ENCODE results near the gene ZNF529.

GRCh38 chr19:36508325-36508724, 64.8 kb downstream of the ZNF529 start:
- TF ChIP-seq CBX8 (IDR thresholded peaks at IDR 0.05) (no peak), CTCF (IDR thresholded peaks at IDR 0.05) (no peak), HDAC2 (IDR thresholded peaks at IDR 0.05) (no peak), KDM1A (IDR thresholded peaks at IDR 0.05; ENCODE audit: low read depth) (no peak), CBX2 (IDR thresholded peaks at IDR 0.05; ENCODE audit: borderline replicate concordance, low read depth) (no peak), RAD21 (conservative IDR thresholded peaks at IDR 0.05 in 1 of 2, IDR thresholded peaks at IDR 0.05 in 1 of 2) (no peak), JUN (IDR thresholded peaks at IDR 0.05) (no peak), EP300 (IDR thresholded peaks at IDR 0.05) (no peak), MAFK (IDR thresholded peaks at IDR 0.05; ENCODE audit: partially characterized antibody) (no peak), CEBPB (IDR thresholded peaks at IDR 0.05) (no peak), MAX (IDR thresholded peaks at IDR 0.05) (no peak)
